Heart right ventricle (tissue), 16 donors: ENCODE measurements around the gene GRK5. TPM values are rescaled to one million over a fixed set of nuclear protein-coding genes. Genes with fewer than 3 reads are reported as not detected.

Source experiments
- ATAC-seq, 8 donors: fragments of 200-7000 bp; cut with Tn5 transposase; one replicate each; pipeline ENCODE4 v1.9.1; 2020; ENCODE audit warnings: mild to moderate bottlenecking in 8 of 8, moderate library complexity in 8 of 8, moderate number of reproducible peaks in 1 of 8
- DNase-seq, 2 donors: peaks; one replicate each; pipeline ENCODE4 v3.0.0-alpha.2; 2020
- H3K27ac ChIP-seq, 10 donors: fragments of 200-600 bp; sonication (generic) in 2 of 10; one replicate each; pipeline versions ENCODE4 v1.5.0 to v1.8.0; 2020 to 2022; ENCODE audit warnings: mild to moderate bottlenecking in 3 of 10
- H3K27me3 ChIP-seq, 7 donors: fragments of 200-600 bp; one replicate each; pipeline ENCODE4 v1.8.0; 2021 to 2022; ENCODE audit warnings: mild to moderate bottlenecking in 2 of 7
- H3K36me3 ChIP-seq, 9 donors: fragments of 200-600 bp; sonication (generic) in 1 of 9; one replicate each; pipeline versions ENCODE4 v1.5.0 to v1.8.0; 2020 to 2022; ENCODE audit warnings: mild to moderate bottlenecking in 2 of 9
- H3K4me1 ChIP-seq, 9 donors: fragments of 200-600 bp; sonication (generic) in 1 of 9; one replicate each; pipeline versions ENCODE4 v1.5.0 to v1.8.0; 2020 to 2022; ENCODE audit warnings: mild to moderate bottlenecking in 4 of 9
- H3K4me3 ChIP-seq, 10 donors: fragments of 200-600 bp; sonication (generic) in 2 of 10; one replicate each; pipeline versions ENCODE4 v1.5.0 to v1.8.0; 2020 to 2022; ENCODE audit warnings: mild to moderate bottlenecking in 7 of 10, moderate library complexity in 2 of 10
- H3K9me3 ChIP-seq, 11 donors: fragments of 200-600 bp in 10 of 11; sonication (generic) in 2 of 11; one replicate each; pipeline versions ENCODE4 v1.5.0 to v1.8.0; 2013 to 2022; ENCODE audit warnings: mild to moderate bottlenecking in 2 of 11, control low read depth in 1 of 11, moderate library complexity in 1 of 11
- WGBS, 2 donors: extraction: QIAGEN DNeasy Blood & Tissue Kit; methylation state at CpG; one replicate each; pipeline ENCODE4 v1.1.7; 2013; ENCODE audit warnings: inconsistent platforms in 1 of 2; 5-methylcytosine and 5-hydroxymethylcytosine counted together
- intact Hi-C, 10 donors: fragments of 100-400 bp; cut with DNase I; formaldehyde crosslinking; loops; one replicate each; pipeline versions ENCODE4 v1.11.1 to v1.14.2; 2022
- polyA plus RNA-seq, 2 donors: library from polyadenylated mRNA; stranded (reverse); fragments of 200-250 nt; gene quantifications; one replicate each; pipeline ENCODE4 v1.2.3, GENCODE V29; 2013
- total RNA-seq, 10 donors: library from RNA; stranded (reverse); fragmentation: NEBNext Ultra II Directional in 3 of 10; extraction: Animal tissue kit (Norgen Biotek cat#: 25700) in 3 of 10; gene quantifications; one replicate each; pipeline versions ENCODE4 v1.2.1 to v1.2.4, GENCODE V29; 2021 to 2023
- TF ChIP-seq, protein P1 (sequence below), 9 donors: fragments of 200-600 bp; sonication (generic) in 2 of 9; IDR thresholded peaks; one replicate each; pipeline versions ENCODE4 v1.5.0 to v1.8.0; 2021 to 2022; ENCODE audit warnings: antibody characterized with exemption in 9 of 9, mild to moderate bottlenecking in 5 of 9, moderate library complexity in 1 of 9
- donor health status: Arrhythmogenic right ventricular cardiomyopathy.
- donor health status: ischemic (EF 13 %, LVEDD 7.1; RV severe dilation, severe dysfunction).
- donor health status: healthy with polysubstance abuse.
- donor health status: DM: no; HTN: yes; CAD: no.
- donor health status: DM: no; HTN: no; CAD: no.
- donor health status: ischemic (EF 25% LVEDD 6.9; RV normal size, moderate dysfunction).
- donor health status: ischemic (EF 25% LVEDD 5.7; RV mildly dilated, moderate dysfunction).
- donor health status: healthy.
- donor health status: DM: yes; HTN: yes; CAD: no.
- donor health status: Ischemic cardiomyopathy.
- donor health status: ischemic (EF 35%, LVEDD 5.7; RV mildly dilated, moderate dysfunction).
- donor health status: nonischemic (EF 11% LVEDD 7.7; RV severe dilation, severe dysfunction).
- donor health status: DM: yes; HTN: yes; CAD: no.
- donor health status: PGD.
- donor health status: ischemic (EF 29% LVEDD 5.4; RV normal size, mild dysfunction).
- donor health status: nonischemic (EF 23%, LVEDD 6.1; RV moderate dilation, normal function).

Gene GRK5
- total and polyA plus RNA-seq, 12 donors = 11.8 to 80.5 (median 26.6) TPM

DNA sequence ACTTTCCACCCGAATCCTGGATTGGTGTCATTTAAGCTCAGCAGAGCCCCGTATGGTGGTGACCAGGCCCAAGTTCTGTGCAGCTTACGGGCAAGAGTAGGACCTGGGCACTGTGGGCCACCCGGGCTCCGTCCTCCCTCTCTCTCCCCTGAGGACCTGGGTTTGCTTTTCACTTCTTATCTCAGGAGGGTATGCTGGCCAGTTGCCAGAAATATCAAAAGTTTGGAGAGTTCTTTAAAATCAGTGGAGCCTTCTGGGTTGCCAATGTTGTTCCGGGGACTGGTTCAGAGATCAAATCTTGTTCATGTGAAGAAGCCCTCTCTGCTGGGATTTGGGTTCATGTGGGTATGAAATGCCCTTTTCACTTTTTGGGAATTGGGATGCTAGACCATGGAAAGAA lies 145.4 kb downstream of the GRK5 start:
- Histone ChIP-seq H3K27ac (peak overlapping the region in 7 of 10 donors; percentile 13 to 64 (median 40)), H3K27me3 (no peaks in the 10 kb centered on the region), H3K4me3 (no peak overlapping the region), H3K4me1 (peaks cover 27 to 61% (median 57%) of the 10 kb centered on the region in 9 donors), H3K9me3 (peaks cover 0 to 31% (median 2%) of the 10 kb centered on the region in 11 donors), H3K36me3 (peaks cover 0 to 9% (median 0%) of the 10 kb centered on the region in 9 donors)
- 82 to 90% methylated on average over 6 of the region's 6 CpGs for WGBS, 2 donors
- TF ChIP-seq, protein P1, sequence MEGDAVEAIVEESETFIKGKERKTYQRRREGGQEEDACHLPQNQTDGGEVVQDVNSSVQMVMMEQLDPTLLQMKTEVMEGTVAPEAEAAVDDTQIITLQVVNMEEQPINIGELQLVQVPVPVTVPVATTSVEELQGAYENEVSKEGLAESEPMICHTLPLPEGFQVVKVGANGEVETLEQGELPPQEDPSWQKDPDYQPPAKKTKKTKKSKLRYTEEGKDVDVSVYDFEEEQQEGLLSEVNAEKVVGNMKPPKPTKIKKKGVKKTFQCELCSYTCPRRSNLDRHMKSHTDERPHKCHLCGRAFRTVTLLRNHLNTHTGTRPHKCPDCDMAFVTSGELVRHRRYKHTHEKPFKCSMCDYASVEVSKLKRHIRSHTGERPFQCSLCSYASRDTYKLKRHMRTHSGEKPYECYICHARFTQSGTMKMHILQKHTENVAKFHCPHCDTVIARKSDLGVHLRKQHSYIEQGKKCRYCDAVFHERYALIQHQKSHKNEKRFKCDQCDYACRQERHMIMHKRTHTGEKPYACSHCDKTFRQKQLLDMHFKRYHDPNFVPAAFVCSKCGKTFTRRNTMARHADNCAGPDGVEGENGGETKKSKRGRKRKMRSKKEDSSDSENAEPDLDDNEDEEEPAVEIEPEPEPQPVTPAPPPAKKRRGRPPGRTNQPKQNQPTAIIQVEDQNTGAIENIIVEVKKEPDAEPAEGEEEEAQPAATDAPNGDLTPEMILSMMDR (IDR thresholded peaks at IDR 0.05) = no peak
- intact Hi-C loops = no loop called here
- ATAC-seq = no peak
- DNase-seq = no peak

DNA sequence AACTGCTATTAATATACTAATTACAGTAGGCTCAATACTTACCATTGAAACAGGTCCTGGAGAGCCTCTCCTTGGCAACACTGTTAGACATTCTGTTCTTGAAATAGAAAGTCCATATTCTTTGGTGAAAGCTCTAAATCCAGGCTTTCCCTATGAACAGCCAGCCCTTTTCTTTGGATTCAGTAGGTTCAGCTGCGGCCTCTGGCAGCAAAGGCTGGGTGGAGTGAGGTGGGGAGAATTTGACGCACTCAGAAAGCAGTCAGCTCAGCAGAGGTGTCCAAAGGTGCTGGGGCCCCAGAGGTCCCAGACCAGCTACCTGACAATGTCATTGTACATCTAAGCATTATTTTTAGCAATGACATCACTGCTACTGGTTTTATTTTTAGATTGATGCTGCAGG lies 146.1 kb downstream of the GRK5 start:
- peak overlapping the region in 7 of 10 donors; percentile 13 to 64 (median 40) for H3K27ac ChIP-seq

DNA sequence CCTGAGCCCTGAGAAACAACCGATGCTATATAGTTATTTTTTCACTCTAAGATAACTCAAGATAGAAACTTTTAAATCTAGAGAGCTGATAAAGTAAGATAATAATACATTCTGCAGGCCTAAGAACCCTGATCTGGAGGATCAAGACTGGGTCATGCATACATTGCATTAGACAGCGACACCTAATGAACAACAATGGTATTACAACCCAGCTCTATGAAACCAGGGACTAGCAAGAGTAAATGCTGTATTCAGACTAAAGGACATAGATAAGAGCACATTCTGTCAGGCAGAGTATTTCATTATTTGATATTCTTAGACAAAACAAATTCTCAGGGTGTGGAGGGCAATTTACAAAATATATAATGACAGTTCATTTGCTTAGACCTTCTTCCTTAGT lies 148.6 kb downstream of the GRK5 start:
- H3K4me3 ChIP-seq = no peak overlapping the region
- H3K27me3 ChIP-seq = no peaks in the 10 kb centered on the region
- no peak for DNase-seq
- peaks cover 6 to 53% (median 35%) of the 10 kb centered on the region in 9 donors for H3K4me1 ChIP-seq
- H3K36me3 ChIP-seq = peaks cover 0 to 6% (median 0%) of the 10 kb centered on the region in 9 donors
- no peak for ATAC-seq
- intact Hi-C loops = no loop called here
- peaks cover 0 to 31% (median 2%) of the 10 kb centered on the region in 11 donors for H3K9me3 ChIP-seq
- TF ChIP-seq, protein P1 (IDR thresholded peaks at IDR 0.05) = peak in 5 of 9 donors; percentile 19 to 42 (median 32)
- no peak overlapping the region for H3K27ac ChIP-seq
- WGBS, 2 donors = 86% methylated on average over 2 of the region's 2 CpGs

More for the DNA sequence above, 146.1 kb downstream of the GRK5 start:
- TF ChIP-seq, protein P1 (IDR thresholded peaks at IDR 0.05) = no peak
- Histone ChIP-seq H3K4me3 (no peak overlapping the region), H3K36me3 (peaks cover 0 to 9% (median 0%) of the 10 kb centered on the region in 9 donors), H3K27me3 (no peaks in the 10 kb centered on the region), H3K4me1 (peaks cover 27 to 61% (median 57%) of the 10 kb centered on the region in 9 donors), H3K9me3 (peaks cover 0 to 31% (median 2%) of the 10 kb centered on the region in 11 donors)
- DNase-seq (no peak), ATAC-seq (no peak)
- 61 to 72% methylated on average over 2 of the region's 2 CpGs for WGBS, 2 donors
- intact Hi-C loops = no loop called here

DNA sequence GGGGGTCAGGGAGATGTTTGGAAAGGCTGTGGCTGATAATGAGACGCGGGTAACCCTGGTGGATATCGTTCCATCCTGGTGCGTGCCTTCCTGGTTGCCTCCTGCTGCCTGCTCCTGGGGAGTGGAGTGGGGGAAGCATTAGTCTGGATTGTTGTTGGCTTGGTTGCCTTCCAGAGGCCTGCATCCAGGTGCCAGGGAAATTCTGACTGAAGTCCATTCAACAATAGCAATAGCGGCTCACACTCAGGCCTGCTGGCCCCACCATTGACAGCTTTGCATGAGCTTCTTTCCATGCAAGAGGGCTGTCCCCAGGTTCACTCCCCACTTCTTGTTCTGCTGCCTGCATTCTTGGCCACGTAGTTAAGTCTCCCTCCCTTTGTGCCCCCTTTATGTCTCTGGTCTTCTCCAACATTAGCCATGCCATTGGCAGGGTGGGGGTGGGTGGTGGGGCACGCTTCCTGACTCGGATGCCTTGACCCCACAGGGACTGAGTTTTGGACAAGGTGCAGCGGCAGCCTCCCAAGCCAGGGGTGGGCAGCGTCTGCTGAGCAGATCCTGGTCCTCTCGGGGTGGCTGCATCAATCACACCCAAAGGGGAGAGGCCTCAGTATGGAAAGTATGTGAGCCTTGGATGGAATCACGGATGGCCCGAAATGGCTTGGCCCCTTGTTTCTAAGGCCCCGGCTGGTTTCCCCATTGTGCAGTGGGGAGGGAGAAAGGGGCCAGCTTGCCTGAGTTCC lies 150.2 kb downstream of the GRK5 start:
- ATAC-seq (peak; percentile 14 to 56 (median 25)), DNase-seq (peak in 1 of 2 donors; percentile 40)
- Histone ChIP-seq H3K4me3 (no peak overlapping the region), H3K9me3 (peaks cover 0 to 18% (median 2%) of the 10 kb centered on the region in 11 donors), H3K36me3 (no peaks in the 10 kb centered on the region), H3K4me1 (peaks cover 9 to 66% (median 41%) of the 10 kb centered on the region in 9 donors), H3K27me3 (no peaks in the 10 kb centered on the region), H3K27ac (peak overlapping the region in 8 of 10 donors; percentile 16 to 78 (median 39))
- intact Hi-C loops = no loop called here
- 61 to 68% methylated on average over 14 of the region's 14 CpGs for WGBS, 2 donors
- TF ChIP-seq, protein P1 (IDR thresholded peaks at IDR 0.05) = no peak
